ENCODE measurements around the gene NT5DC4. TPM values are rescaled to one million over a fixed set of nuclear protein-coding genes. Genes with fewer than 3 reads are reported as not detected.

Gene NT5DC4
- total and polyA plus RNA-seq, 4 donors, result 1.2 TPM; not detected in 3

- H3K4me1 ChIP-seq (ENCODE audit: control insufficient read depth in 4 of 4, insufficient read depth in 4 of 4, low read length in 3 of 4), result no peaks in the 10 kb centered on the region
- no peak for TF ChIP-seq MAX (IDR thresholded peaks at IDR 0.05)
- no peak for TF ChIP-seq YY1 (IDR thresholded peaks at IDR 0.05)
- no peak for TF ChIP-seq HNF4G (IDR thresholded peaks at IDR 0.05)
- TF ChIP-seq SP1 (IDR thresholded peaks at IDR 0.05), result no peak
- TF ChIP-seq EGR1 (IDR thresholded peaks at IDR 0.05; ENCODE audit: low read depth in 2 of 2), result no peak
- no peak for TF ChIP-seq REST (IDR thresholded peaks at IDR 0.05)
- TF ChIP-seq FOXA1 (IDR thresholded peaks at IDR 0.05), result no peak
- TF ChIP-seq TAF1 (conservative IDR thresholded peaks at IDR 0.05), result no peak
- TF ChIP-seq FOXA2 (IDR thresholded peaks at IDR 0.05), result no peak
- no peak for TF ChIP-seq CTCF (IDR thresholded peaks at IDR 0.05; ENCODE audit: low read depth, low read length, missing input control)
- TF ChIP-seq GABPA (IDR thresholded peaks at IDR 0.05 in 1 of 2, conservative IDR thresholded peaks at IDR 0.05 in 1 of 2), result no peak
- TF ChIP-seq NR2F2 (IDR thresholded peaks at IDR 0.05), result no peak
- no peak for TF ChIP-seq ATF3 (IDR thresholded peaks at IDR 0.05)
- no peak for TF ChIP-seq RXRA (IDR thresholded peaks at IDR 0.05)
- TF ChIP-seq HNF4A (conservative IDR thresholded peaks at IDR 0.05), result no peak
- no peak for TF ChIP-seq RAD21 (IDR thresholded peaks at IDR 0.05)
- no peak for TF ChIP-seq ZBTB33 (IDR thresholded peaks at IDR 0.05)
- TF ChIP-seq JUND (IDR thresholded peaks at IDR 0.05), result no peak
These were observed 52.7 kb downstream of the NT5DC4 start for GRCh38 chr2:112773556-112773955.

More at GRCh38 chr2:112773556-112773955, 52.7 kb downstream of the NT5DC4 start:
- no peak overlapping the region for H3K4me3 ChIP-seq (ENCODE audit: low read depth in 1 of 3, low read length in 3 of 3)
- no peaks in the 10 kb centered on the region for H3K27me3 ChIP-seq (ENCODE audit: control insufficient read depth in 4 of 4, insufficient read depth in 4 of 4, low read length in 3 of 4)
- 92% methylated on average over 2 of the region's 2 CpGs for WGBS
- H3K9me3 ChIP-seq (ENCODE audit: control insufficient read depth in 4 of 4, low read length in 3 of 4), result no peaks in the 10 kb centered on the region
- H3K27ac ChIP-seq (ENCODE audit: low read depth in 1 of 2, low read length in 2 of 2), result no peak overlapping the region
- H3K36me3 ChIP-seq (ENCODE audit: control insufficient read depth in 4 of 4, insufficient read depth in 3 of 4, low read depth in 1 of 4, low read length in 3 of 4), result no peaks in the 10 kb centered on the region
- no peak overlapping the region for H3K9ac ChIP-seq (ENCODE audit: low read depth in 1 of 2, low read length in 2 of 2)
- no peak for DNase-seq (ENCODE audit: low spot score)
